Testis (tissue), 2 donors: Measurements from ENCODE around the gene MESD.

Experiments used
- CTCF ChIP-seq, 3 experiments: fragments of 450-650 bp in 2 of 3; fragments of 200-600 bp in 1 of 3; sonication (generic) in 1 of 3; IDR thresholded peaks; one replicate each; pipeline ENCODE4 v1.5.1; 2016 to 2019; ENCODE audit warnings: antibody characterized with exemption in 3 of 3, mild to moderate bottlenecking in 2 of 3, moderate library complexity in 1 of 3
- POLR2A ChIP-seq: fragments of 450-650 bp; IDR thresholded peaks from one replicate; pipeline ENCODE4 v1.6.1; 2017; ENCODE audit warnings: antibody characterized with exemption, mild to moderate bottlenecking, moderate library complexity

- TF ChIP-seq POLR2A = no peak
- TF ChIP-seq CTCF (IDR thresholded peaks at IDR 0.05) = no peak
Measured at GRCh38 chr15:81023483-81024264, 34.1 kb upstream of the MESD start.
